K562 (cell line): ENCODE measurements around the gene CCN6.

Experiments
- CLOCK ChIP-seq: fragments of 250-450 bp; sonication (Bioruptor Pico); IDR thresholded peaks from 2 replicates; pipeline ENCODE4 v1.4.0; 2020; ENCODE audit warnings: mild to moderate bottlenecking, moderate library complexity, borderline replicate concordance
- CTCF ChIP-seq, 3 experiments: IDR thresholded peaks in 2 of 3; conservative IDR thresholded peaks in 1 of 3; 2 replicates each; pipeline ENCODE4 v1.5.1; 2011 to 2012; ENCODE audit warnings: low read length in 3 of 3, mild to moderate bottlenecking in 3 of 3, control low read depth in 2 of 3, improper control_type of control experiment in 1 of 3, inconsistent platforms in 1 of 3, low read depth in 1 of 3, mixed read lengths in 1 of 3, moderate library complexity in 1 of 3; ENCODE audit not compliant: insufficient read depth in 2 of 3
- FOSL1 ChIP-seq: fragments of 200-800 bp; sonication (Bioruptor generic); conservative IDR thresholded peaks from 2 replicates; pipeline ENCODE4 v1.6.1; 2016; ENCODE audit warnings: missing genetic modification characterization, missing compliant biosample characterization
- HCFC1 ChIP-seq: IDR thresholded peaks from 2 replicates; pipeline ENCODE4 v1.6.1; 2012; ENCODE audit warnings: low read depth, low read length, improper control_type of control experiment
- NRF1 ChIP-seq, 2 experiments: fragments of 450-650 bp; IDR thresholded peaks in 1 of 2; conservative IDR thresholded peaks in 1 of 2; 2 replicates each; pipeline ENCODE4 v1.6.1; 2014; ENCODE audit warnings: mild to moderate bottlenecking in 2 of 2
- REST ChIP-seq, 2 experiments: fragments of 450-650 bp; formaldehyde crosslinking in 1 of 2; IDR thresholded peaks; 2 replicates each; pipeline versions ENCODE4 v1.4.0 to v1.6.1; 2014 to 2020; ENCODE audit warnings: mild to moderate bottlenecking in 2 of 2, borderline replicate concordance in 1 of 2, low read depth in 1 of 2
- SIN3A ChIP-seq, 2 experiments: fragments of 150-350 bp in 1 of 2; IDR thresholded peaks; 2 replicates each; pipeline ENCODE4 v1.6.1; 2011 to 2016; ENCODE audit warnings: borderline replicate concordance in 2 of 2, low read depth in 2 of 2, low read length in 2 of 2, mild to moderate bottlenecking in 2 of 2, moderate library complexity in 2 of 2; ENCODE audit not compliant: control insufficient read depth in 1 of 2
- USF2 ChIP-seq: sonication (generic); formaldehyde crosslinking; IDR thresholded peaks from 2 replicates; pipeline ENCODE4 v1.5.0; 2020; ENCODE audit warnings: missing genetic modification reagents
- ZBTB7A ChIP-seq: IDR thresholded peaks from 2 replicates; pipeline ENCODE4 v1.6.1; 2011; ENCODE audit warnings: low read depth, mild to moderate bottlenecking, low read length, moderate library complexity, borderline replicate concordance; ENCODE audit not compliant: control insufficient read depth
- ZNF277 ChIP-seq: fragments of 250-450 bp; sonication (Bioruptor Pico); IDR thresholded peaks from 2 replicates; pipeline ENCODE4 v1.8.0; 2022; ENCODE audit warnings: inconsistent platforms, mild to moderate bottlenecking, moderate library complexity, borderline replicate concordance
- ZNF512 ChIP-seq: IDR thresholded peaks from 2 replicates; pipeline ENCODE4 v1.6.1; 2016; ENCODE audit warnings: missing genetic modification characterization, missing compliant biosample characterization

- no peak for TF ChIP-seq CTCF (IDR thresholded peaks at IDR 0.05 in 2 of 3, conservative IDR thresholded peaks at IDR 0.05 in 1 of 3; ENCODE audit: insufficient read depth in 2 of 3, low read depth in 1 of 3, low read length in 3 of 3)
- TF ChIP-seq ZBTB7A: no peak
- no peak for TF ChIP-seq CLOCK (CRISPR knock-in tag)
- TF ChIP-seq ZNF512 (tag): no peak
- no peak for TF ChIP-seq FOSL1 (tag)
- TF ChIP-seq USF2 (CRISPR knock-in tag): no peak
- no peak for TF ChIP-seq NRF1 (conservative IDR thresholded peaks at IDR 0.05 in 1 of 2, IDR thresholded peaks at IDR 0.05 in 1 of 2)
- TF ChIP-seq SIN3A (IDR thresholded peaks at IDR 0.05; ENCODE audit: borderline replicate concordance in 2 of 2, control insufficient read depth in 1 of 2, low read depth in 2 of 2, low read length in 2 of 2): no peak
- TF ChIP-seq ZNF277: no peak
- no peak for TF ChIP-seq REST (IDR thresholded peaks at IDR 0.05; ENCODE audit: borderline replicate concordance)
- TF ChIP-seq REST (CRISPR knock-in tag; IDR thresholded peaks at IDR 0.05; ENCODE audit: low read depth): no peak
- TF ChIP-seq HCFC1: no peak
Measured at GRCh38 chr6:112096901-112097300, 43.0 kb downstream of the CCN6 start.
